Karpas-422 (cell line): ENCODE measurements around the gene RND2. TPM values are rescaled to one million over a fixed set of nuclear protein-coding genes. Genes with fewer than 3 reads are reported as not detected.
A peak's percentile ranks its signal among the peaks of the same experiment; 100 is the strongest.

ENCODE experiments used
- DNase-seq: peaks from one replicate; pipeline ENCODE4 v3.0.0-alpha.2; 2015
- H2AFZ ChIP-seq: fragments of 200-600 bp; sonication (generic); 2 replicates; pipeline ENCODE4 v1.6.1; 2014; ENCODE audit warnings: antibody characterized with exemption, low read length, mixed read lengths
- H3K27ac ChIP-seq: fragments of 200-600 bp; sonication (generic); 2 replicates; pipeline ENCODE4 v1.5.1; 2014; ENCODE audit warnings: mild to moderate bottlenecking, low read length, moderate library complexity
- H3K27me3 ChIP-seq: fragments of 200-600 bp; sonication (generic); 2 replicates; pipeline ENCODE4 v1.6.1; 2014; ENCODE audit warnings: low read length, mixed read lengths
- H3K36me3 ChIP-seq: fragments of 200-600 bp; sonication (generic); 2 replicates; pipeline ENCODE4 v1.6.1; 2014; ENCODE audit warnings: low read length, mixed read lengths; ENCODE audit not compliant: insufficient read depth
- H3K4me1 ChIP-seq: fragments of 200-600 bp; sonication (generic); 2 replicates; pipeline ENCODE4 v1.6.1; 2014; ENCODE audit warnings: mild to moderate bottlenecking, low read length, mixed read lengths
- H3K4me2 ChIP-seq: fragments of 200-600 bp; sonication (generic); 2 replicates; pipeline ENCODE4 v1.6.1; 2014; ENCODE audit warnings: low read length, low read depth, mild to moderate bottlenecking; ENCODE audit not compliant: poor library complexity, severe bottlenecking
- H3K4me3 ChIP-seq: fragments of 200-600 bp; sonication (generic); 2 replicates; pipeline ENCODE4 v1.5.1; 2014; ENCODE audit warnings: mild to moderate bottlenecking, antibody characterized with exemption, low read length, mixed read lengths
- H3K79me2 ChIP-seq: fragments of 200-600 bp; sonication (generic); 2 replicates; pipeline ENCODE4 v1.6.1; 2014; ENCODE audit warnings: mild to moderate bottlenecking, low read length, mixed read lengths
- H3K9ac ChIP-seq: fragments of 200-600 bp; sonication (generic); 2 replicates; pipeline ENCODE4 v1.6.0; 2014; ENCODE audit warnings: low read length
- H3K9me2 ChIP-seq: fragments of 200-600 bp; sonication (generic), shearing (Covaris generic); replicated peaks from 2 replicates; pipeline ENCODE4 v1.6.0; 2014; ENCODE audit warnings: mild to moderate bottlenecking, low read length, moderate library complexity; ENCODE audit not compliant: insufficient read depth
- H3K9me3 ChIP-seq: fragments of 300-700, 200-600 bp; sonication (generic); 2 replicates; pipeline ENCODE4 v1.6.1; 2014; ENCODE audit warnings: low read length, mixed read lengths
- H4K20me1 ChIP-seq: fragments of 200-600 bp; sonication (generic); 2 replicates; pipeline ENCODE4 v1.6.1; 2014; ENCODE audit warnings: mild to moderate bottlenecking, antibody characterized with exemption, low read length, low read depth; ENCODE audit not compliant: insufficient read depth
- total RNA-seq: library from RNA; depleted of rRNA; stranded (reverse); fragments of >200 nt; shearing (Covaris generic); gene quantifications from 2 replicates; pipeline ENCODE4 v1.2.3, GENCODE V29; 2014; ENCODE audit warnings: low replicate concordance

Gene RND2
- total RNA-seq, 1 experiment from 2014 or later = 0.30 TPM

DNA sequence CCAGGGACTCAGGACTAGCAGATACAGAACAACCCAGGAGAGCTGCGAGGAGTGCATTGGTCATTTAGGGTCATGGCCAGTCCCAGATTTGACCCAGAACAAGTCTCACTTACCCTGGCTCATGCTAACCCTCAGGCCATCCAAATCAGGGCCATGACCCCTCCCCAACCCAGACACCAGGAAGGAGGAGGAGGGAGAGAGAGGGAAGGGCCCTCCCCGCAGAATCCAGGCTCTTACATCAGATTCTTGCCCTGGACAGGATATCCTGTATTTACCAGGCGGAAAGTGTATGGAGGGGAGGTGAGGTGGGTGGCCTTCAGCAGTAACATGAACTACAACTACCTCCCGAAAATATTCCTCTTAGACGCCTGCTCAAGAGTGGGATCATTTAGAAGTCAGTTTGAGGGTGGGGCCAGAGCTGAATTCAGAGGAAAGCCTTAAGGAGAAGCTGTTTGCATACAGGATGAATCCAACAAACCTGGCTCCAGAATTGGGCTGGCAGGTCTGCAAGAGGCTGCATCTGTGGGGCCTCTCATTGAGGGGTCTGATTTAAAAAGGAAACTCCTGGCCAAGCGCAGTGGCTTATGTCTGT lies 4.9 kb upstream of the RND2 start:
- no peak overlapping the region; the same call in 1 of the 2 replicates for H3K9ac ChIP-seq

GRCh38 chr17:43020789-43021740 lies 4.0 kb upstream of the RND2 start:
- Histone ChIP-seq H3K27me3 (no peaks in the 10 kb centered on the region), H3K9me2 (no peaks in the 10 kb centered on the region), H3K36me3 (no peaks in the 10 kb centered on the region), H3K4me3 (peak overlapping the region; percentile 84), H3K9ac (peak overlapping the region; percentile 82), H3K4me2 (peak overlapping the region; percentile 82), H3K79me2 (peaks cover 13% of the 10 kb centered on the region; the same call in 1 of the 2 replicates), H2AFZ (peak overlapping the region; percentile 86), H3K9me3 (no peaks in the 10 kb centered on the region), H4K20me1 (no peaks in the 10 kb centered on the region), H3K4me1 (peaks cover 28% of the 10 kb centered on the region), H3K27ac (no peak overlapping the region)
- peak; percentile 68 for DNase-seq

More for the DNA sequence above, 4.9 kb upstream of the RND2 start:
- H3K9me2 ChIP-seq = no peaks in the 10 kb centered on the region
- H3K4me2 ChIP-seq = no peak overlapping the region
- H3K4me3 ChIP-seq = no peak overlapping the region
- H4K20me1 ChIP-seq = no peaks in the 10 kb centered on the region
- no peak overlapping the region for H3K27ac ChIP-seq
- no peak for DNase-seq
- no peaks in the 10 kb centered on the region for H3K36me3 ChIP-seq
- peaks cover 25% of the 10 kb centered on the region for H3K4me1 ChIP-seq
- peaks cover 13% of the 10 kb centered on the region; the same call in 1 of the 2 replicates for H3K79me2 ChIP-seq
- H3K27me3 ChIP-seq = no peaks in the 10 kb centered on the region
- H2AFZ ChIP-seq = no peak overlapping the region
- no peaks in the 10 kb centered on the region for H3K9me3 ChIP-seq

- peak within 1 kb of the TSS; percentile 82 for H3K9ac ChIP-seq
Observed at GRCh38 chr17:43021741-43022512, 3.1 kb upstream of the RND2 start, which contains the start of gene VAT1. VAT1 (minus strand) TSS chr17:43022385; CDS start chr17:43022322, 63 bp downstream.

GRCh38 chr17:43025290-43025657 lies 243 bp downstream of the RND2 start:
- H3K9me2 ChIP-seq = no peaks in the 10 kb centered on the region
- H3K9me3 ChIP-seq = no peaks in the 10 kb centered on the region
- H3K27ac ChIP-seq = no peak overlapping the region
- H2AFZ ChIP-seq = no peak overlapping the region
- peaks cover 4% of the 10 kb centered on the region; the same call in 1 of the 2 replicates for H3K79me2 ChIP-seq
- peak overlapping the region; percentile 54; the same call in 1 of the 2 replicates for H3K4me3 ChIP-seq
- peak overlapping the region; percentile 93 for H3K4me2 ChIP-seq
- no peaks in the 10 kb centered on the region for H3K36me3 ChIP-seq
- peak overlapping the region; percentile 50 for H3K9ac ChIP-seq
- H3K4me1 ChIP-seq = peaks cover 16% of the 10 kb centered on the region
- no peaks in the 10 kb centered on the region for H3K27me3 ChIP-seq
- no peak for DNase-seq
- H4K20me1 ChIP-seq = no peaks in the 10 kb centered on the region

More at GRCh38 chr17:43021741-43022512, 3.1 kb upstream of the RND2 start, which contains the start of gene VAT1:
- DNase-seq = peak; percentile 84
- Histone ChIP-seq H3K27me3 (no peaks in the 10 kb centered on the region), H2AFZ (peak within 1 kb of the TSS; percentile 86), H3K79me2 (peaks cover 13% of the 10 kb centered on the region; the same call in 1 of the 2 replicates), H3K9me3 (no peaks in the 10 kb centered on the region), H3K36me3 (no peaks in the 10 kb centered on the region), H3K4me3 (peak within 1 kb of the TSS; percentile 84), H3K27ac (peak within 1 kb of the TSS; percentile 23; the same call in 1 of the 2 replicates), H3K9me2 (no peaks in the 10 kb centered on the region), H3K4me2 (peak within 1 kb of the TSS; percentile 82), H4K20me1 (no peaks in the 10 kb centered on the region), H3K4me1 (peaks cover 28% of the 10 kb centered on the region)

DNA sequence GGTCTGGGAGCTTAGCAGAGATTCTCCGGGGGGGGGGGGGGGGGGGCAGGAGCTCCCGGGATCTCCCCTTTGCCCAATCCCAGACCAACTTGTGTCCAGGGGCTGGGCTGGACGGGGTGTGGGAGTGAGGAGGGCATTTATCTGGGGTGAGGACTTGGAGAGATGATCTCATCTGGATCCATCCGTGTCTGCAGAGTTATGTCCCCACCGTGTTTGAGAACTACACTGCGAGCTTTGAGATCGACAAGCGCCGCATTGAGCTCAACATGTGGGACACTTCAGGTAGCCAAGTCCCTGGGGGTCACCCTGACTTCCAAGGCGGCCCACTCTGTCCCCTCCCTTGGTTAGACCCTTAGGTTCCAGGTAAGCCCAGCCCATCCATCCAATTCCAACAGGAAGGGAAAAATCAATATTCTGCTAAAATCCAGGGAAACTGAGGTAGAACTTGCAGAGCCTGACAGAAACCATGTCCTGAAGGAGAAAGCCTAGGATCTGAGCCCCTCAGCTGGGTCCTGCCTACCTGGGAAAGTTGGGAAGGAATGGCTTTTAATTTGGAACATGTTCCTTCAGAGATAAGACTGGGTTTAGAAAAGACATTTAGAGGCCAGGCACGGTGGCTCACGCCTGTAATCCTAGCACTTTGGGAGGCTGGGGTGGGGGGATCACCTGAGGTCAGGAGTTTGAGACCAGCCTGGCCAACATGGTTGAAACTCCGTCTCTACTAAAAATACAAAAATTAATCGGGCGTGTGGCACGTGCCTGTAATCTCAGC lies 921 bp downstream of the RND2 start:
- no peak overlapping the region for H3K9ac ChIP-seq
- no peaks in the 10 kb centered on the region for H4K20me1 ChIP-seq
- no peak overlapping the region for H2AFZ ChIP-seq
- no peak for DNase-seq
- H3K36me3 ChIP-seq = no peaks in the 10 kb centered on the region
- H3K79me2 ChIP-seq = peaks cover 1% of the 10 kb centered on the region; the same call in 1 of the 2 replicates
- H3K4me1 ChIP-seq = peaks cover 14% of the 10 kb centered on the region
- H3K9me3 ChIP-seq = no peaks in the 10 kb centered on the region
- H3K27ac ChIP-seq = no peak overlapping the region
- H3K4me3 ChIP-seq = no peak overlapping the region
- H3K4me2 ChIP-seq = no peak overlapping the region
- no peaks in the 10 kb centered on the region for H3K9me2 ChIP-seq
- no peaks in the 10 kb centered on the region for H3K27me3 ChIP-seq

- Histone ChIP-seq H3K4me2 (no peak overlapping the region), H3K4me3 (no peak overlapping the region), H3K9ac (no peak overlapping the region), H3K9me3 (no peaks in the 10 kb centered on the region), H3K36me3 (no peaks in the 10 kb centered on the region), H3K4me1 (peaks cover 10% of the 10 kb centered on the region), H3K79me2 (no peaks in the 10 kb centered on the region), H3K27me3 (no peaks in the 10 kb centered on the region), H3K9me2 (no peaks in the 10 kb centered on the region), H2AFZ (no peak overlapping the region), H3K27ac (no peak overlapping the region), H4K20me1 (no peaks in the 10 kb centered on the region)
- DNase-seq = peak; percentile 47
Observed at GRCh38 chr17:43026595-43026994, 1.6 kb downstream of the RND2 start.

- Histone ChIP-seq H3K36me3 (no peaks in the 10 kb centered on the region), H3K9me2 (no peaks in the 10 kb centered on the region)
Observed at GRCh38 chr17:43027091-43028032, 2.3 kb downstream of the RND2 start.

More at GRCh38 chr17:43027091-43028032, 2.3 kb downstream of the RND2 start:
- no peak overlapping the region for H3K4me3 ChIP-seq
- peaks cover 10% of the 10 kb centered on the region for H3K4me1 ChIP-seq
- no peak overlapping the region for H2AFZ ChIP-seq
- H4K20me1 ChIP-seq = no peaks in the 10 kb centered on the region
- no peak overlapping the region for H3K27ac ChIP-seq
- H3K9ac ChIP-seq = no peak overlapping the region
- no peaks in the 10 kb centered on the region for H3K79me2 ChIP-seq
- H3K4me2 ChIP-seq = no peak overlapping the region
- no peak for DNase-seq
- no peaks in the 10 kb centered on the region for H3K9me3 ChIP-seq
- no peaks in the 10 kb centered on the region for H3K27me3 ChIP-seq
